ENCODE measurements around the gene NUDT8.
"Not testable (repeated sequence)": the region's sequence is repeated elsewhere in the genome, so short reads cannot be mapped to it uniquely, and the experiment has no call there.

DNA sequence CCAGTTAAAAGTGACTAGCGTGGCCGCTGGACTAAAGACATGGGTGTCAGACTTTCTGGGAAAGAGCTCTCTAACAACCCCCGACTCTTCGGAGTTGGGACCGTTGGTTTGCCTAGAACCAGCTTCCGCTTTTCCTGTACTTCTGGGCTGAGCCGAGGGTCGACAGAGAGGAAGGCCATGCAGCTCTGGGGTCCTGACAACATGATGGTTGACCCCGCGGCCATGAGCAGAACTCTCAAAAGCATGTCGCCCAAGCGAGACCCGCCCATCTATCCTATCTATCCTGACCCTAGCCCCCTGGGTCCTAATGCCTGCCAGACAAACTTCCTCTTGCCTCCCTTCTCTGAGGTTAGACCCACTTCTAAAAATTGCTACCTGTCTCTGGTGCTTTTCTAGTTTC lies 9.1 kb downstream of the NUDT8 start:
- TF ChIP-seq, protein P1, sequence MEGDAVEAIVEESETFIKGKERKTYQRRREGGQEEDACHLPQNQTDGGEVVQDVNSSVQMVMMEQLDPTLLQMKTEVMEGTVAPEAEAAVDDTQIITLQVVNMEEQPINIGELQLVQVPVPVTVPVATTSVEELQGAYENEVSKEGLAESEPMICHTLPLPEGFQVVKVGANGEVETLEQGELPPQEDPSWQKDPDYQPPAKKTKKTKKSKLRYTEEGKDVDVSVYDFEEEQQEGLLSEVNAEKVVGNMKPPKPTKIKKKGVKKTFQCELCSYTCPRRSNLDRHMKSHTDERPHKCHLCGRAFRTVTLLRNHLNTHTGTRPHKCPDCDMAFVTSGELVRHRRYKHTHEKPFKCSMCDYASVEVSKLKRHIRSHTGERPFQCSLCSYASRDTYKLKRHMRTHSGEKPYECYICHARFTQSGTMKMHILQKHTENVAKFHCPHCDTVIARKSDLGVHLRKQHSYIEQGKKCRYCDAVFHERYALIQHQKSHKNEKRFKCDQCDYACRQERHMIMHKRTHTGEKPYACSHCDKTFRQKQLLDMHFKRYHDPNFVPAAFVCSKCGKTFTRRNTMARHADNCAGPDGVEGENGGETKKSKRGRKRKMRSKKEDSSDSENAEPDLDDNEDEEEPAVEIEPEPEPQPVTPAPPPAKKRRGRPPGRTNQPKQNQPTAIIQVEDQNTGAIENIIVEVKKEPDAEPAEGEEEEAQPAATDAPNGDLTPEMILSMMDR (IDR thresholded peaks at IDR 0.05): not testable (repeated sequence)
- not testable (repeated sequence) for TF ChIP-seq POLR2A (IDR thresholded peaks at IDR 0.05; ENCODE audit: low read depth)

All from esophagus muscularis mucosa (tissue), 3 donors.